Lower leg skin (tissue), 3 donors: Measurements from ENCODE around the gene LRRC17.

Experiments used
- CTCF ChIP-seq, 3 donors: fragments of 450-650 bp; IDR thresholded peaks; one replicate each; pipeline ENCODE4 v1.5.1; 2016; ENCODE audit warnings: antibody characterized with exemption in 3 of 3, mild to moderate bottlenecking in 3 of 3, moderate library complexity in 2 of 3
- POLR2A ChIP-seq, 2 donors: fragments of 450-650 bp; IDR thresholded peaks; one replicate each; pipeline ENCODE4 v1.6.1; 2016 to 2017; ENCODE audit warnings: antibody characterized with exemption in 2 of 2, mild to moderate bottlenecking in 1 of 2, moderate library complexity in 1 of 2

GRCh38 chr7:102895602-102896001 lies 17.2 kb upstream of the LRRC17 start:
- TF ChIP-seq CTCF (IDR thresholded peaks at IDR 0.05): no peak
- TF ChIP-seq POLR2A (IDR thresholded peaks at IDR 0.05): no peak
